Right cardiac atrium (tissue), 5 donors: ENCODE measurements around the gene TRMT6. TPM values are rescaled to one million over a fixed set of nuclear protein-coding genes. Genes with fewer than 3 reads are reported as not detected.

Source experiments
- ATAC-seq, 2 donors: fragments of 200-7000 bp; cut with Tn5 transposase; one replicate each; pipeline versions ENCODE4 v1.8.0 to v1.9.1; 2020; ENCODE audit warnings: moderate library complexity in 2 of 2, mild to moderate bottlenecking in 1 of 2
- DNase-seq, 3 donors: peaks; one replicate each; pipeline ENCODE4 v3.0.0-alpha.2; 2020
- H3K27ac ChIP-seq: one replicate; pipeline ENCODE4 v1.5.1; 2013; ENCODE audit warnings: mild to moderate bottlenecking, low read length, control low read depth, moderate library complexity
- H3K27me3 ChIP-seq: one replicate; pipeline ENCODE4 v1.6.1; 2013; ENCODE audit not compliant: control insufficient read depth, insufficient read depth
- H3K4me1 ChIP-seq: one replicate; pipeline ENCODE4 v1.6.1; 2013; ENCODE audit warnings: low read length; ENCODE audit not compliant: control insufficient read depth, insufficient read depth
- H3K4me3 ChIP-seq: one replicate; pipeline ENCODE4 v1.5.1; 2013; ENCODE audit warnings: low read length, control low read depth
- H3K9me3 ChIP-seq: one replicate; pipeline ENCODE4 v1.6.1; 2013; ENCODE audit warnings: low read length; ENCODE audit not compliant: control insufficient read depth
- WGBS: extraction: QIAGEN DNeasy Blood & Tissue Kit; methylation state at CpG from one replicate; pipeline ENCODE4 v1.1.7; 2013; 5-methylcytosine and 5-hydroxymethylcytosine counted together
- intact Hi-C, 4 donors: fragments of 100-400 bp; cut with DNase I; formaldehyde crosslinking; loops; one replicate each; pipeline versions ENCODE4 v1.11.0 to v1.14.0; 2022 to 2023
- polyA plus RNA-seq: library from polyadenylated mRNA; stranded (reverse); fragments of 200-250 nt; gene quantifications from one replicate; pipeline ENCODE4 v1.2.3, GENCODE V29; 2013
- total RNA-seq, 4 donors: library from RNA; stranded (reverse); fragmentation: NEBNext Ultra II Directional; extraction: Animal tissue kit (Norgen Biotek cat#: 25700); gene quantifications; one replicate each; pipeline ENCODE4 v1.2.1, GENCODE V29; 2021
- donor health status: healthy with polysubstance abuse.
- donor health status: DM: no; HTN: yes; CAD: no.
- donor health status: DM: no; HTN: no; CAD: no.
- donor health status: DM: no; HTN: yes; CAD: no; lungs with severe emphysema.
- donor health status: DM: yes; HTN: yes; CAD: no.

The TRMT6 gene
- total and polyA plus RNA-seq, 5 donors = 7.6 to 11.0 (median 9.4) TPM

DNA sequence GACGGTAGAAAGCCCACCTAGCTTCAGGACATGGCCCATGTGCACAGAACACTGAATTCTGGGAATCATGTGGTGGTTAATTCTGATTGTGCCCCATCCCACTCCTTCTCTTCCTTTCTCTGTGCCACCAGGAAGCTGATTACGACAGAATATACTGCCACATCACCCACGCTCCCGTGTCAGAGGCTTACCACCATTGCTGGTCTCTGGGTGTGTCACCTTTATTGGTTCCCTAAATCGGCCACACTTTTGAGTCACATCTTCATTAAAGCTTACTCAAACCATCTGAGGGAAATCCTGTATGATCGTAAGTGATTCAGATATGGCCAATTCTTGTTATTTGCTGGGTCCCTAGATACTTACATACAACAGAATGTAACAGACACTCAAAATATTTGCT lies 3.1 kb downstream of the TRMT6 start:
- no peak for DNase-seq
- Histone ChIP-seq H3K4me1 (no peaks in the 10 kb centered on the region), H3K27ac (no peak overlapping the region), H3K9me3 (no peaks in the 10 kb centered on the region), H3K4me3 (no peak overlapping the region), H3K27me3 (no peaks in the 10 kb centered on the region)
- ATAC-seq = no peak
- WGBS = 83% methylated on average over 6 of the region's 6 CpGs
- intact Hi-C loops = loop anchor here in 2 of 4 donors (10.0 kb wide), 2 partner anchors 412 to 422 kb away; no protein-coding TSS in a partner anchor

DNA sequence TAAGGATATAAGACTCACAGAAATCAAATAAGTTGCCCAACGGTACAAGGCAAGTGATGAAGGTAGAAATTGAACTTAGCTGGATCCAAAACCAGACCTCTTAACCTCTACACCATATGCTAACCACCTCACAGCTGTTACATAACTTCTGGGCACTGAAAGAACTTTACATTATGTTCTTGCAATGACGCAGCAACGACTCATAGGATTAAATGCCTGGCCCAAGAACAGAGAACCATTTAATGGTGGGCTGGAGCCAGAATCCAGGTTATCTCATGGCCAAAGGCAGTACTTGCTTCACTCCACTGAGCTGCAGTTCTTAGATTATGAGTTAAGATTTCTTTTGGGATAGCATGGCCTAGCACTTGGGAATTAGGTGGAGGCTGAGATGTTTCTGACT lies 4.4 kb downstream of the TRMT6 start:
- Histone ChIP-seq H3K4me1 (no peaks in the 10 kb centered on the region), H3K9me3 (no peaks in the 10 kb centered on the region), H3K4me3 (no peak overlapping the region), H3K27me3 (no peaks in the 10 kb centered on the region), H3K27ac (no peak overlapping the region)
- WGBS = 86% methylated on average over 3 of the region's 3 CpGs
- DNase-seq = no peak
- intact Hi-C loops = loop anchor here in 2 of 4 donors (10.0 kb wide), 2 partner anchors 411 to 421 kb away; no protein-coding TSS in a partner anchor
- ATAC-seq = no peak

DNA sequence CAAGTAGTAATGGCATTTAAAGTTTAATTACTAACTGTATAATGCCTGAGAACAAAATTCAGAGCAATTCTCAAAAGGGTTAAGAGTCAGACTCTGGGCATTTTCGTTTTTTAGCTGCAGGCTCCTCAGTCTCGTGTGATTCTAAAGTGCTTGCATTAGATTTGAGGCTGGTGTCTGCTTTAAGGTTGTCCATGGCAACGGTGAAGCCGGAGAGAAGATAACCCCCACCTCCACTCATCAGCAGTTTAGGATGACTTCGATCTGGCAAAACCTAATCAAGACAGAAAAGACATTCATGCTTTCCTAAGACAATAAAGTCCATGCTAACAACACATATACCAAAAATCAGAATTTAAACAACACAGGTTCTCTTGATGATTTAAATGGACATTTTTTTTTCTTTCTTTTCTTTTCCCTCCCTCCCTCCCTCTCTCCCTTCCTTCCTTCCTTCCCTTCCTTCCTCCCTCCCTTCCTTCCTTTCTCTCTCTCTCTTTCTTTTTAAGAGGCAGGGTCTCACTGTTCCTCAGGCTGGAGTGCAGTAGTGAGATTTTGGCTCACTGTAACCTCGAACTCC lies 11.8 kb downstream of the TRMT6 start:
- DNase-seq (no peak), ATAC-seq (no peak)
- no peaks in the 10 kb centered on the region for H3K9me3 ChIP-seq
- intact Hi-C loops = loop anchor here in 1 of 4 donors (10.0 kb wide), 1 partner anchor 374 kb away; no protein-coding TSS in a partner anchor
- H3K27ac ChIP-seq = no peak overlapping the region
- no peak overlapping the region for H3K4me3 ChIP-seq
- H3K27me3 ChIP-seq = no peaks in the 10 kb centered on the region
- H3K4me1 ChIP-seq = no peaks in the 10 kb centered on the region
- 56% methylated on average over 6 of the region's 6 CpGs for WGBS

DNA sequence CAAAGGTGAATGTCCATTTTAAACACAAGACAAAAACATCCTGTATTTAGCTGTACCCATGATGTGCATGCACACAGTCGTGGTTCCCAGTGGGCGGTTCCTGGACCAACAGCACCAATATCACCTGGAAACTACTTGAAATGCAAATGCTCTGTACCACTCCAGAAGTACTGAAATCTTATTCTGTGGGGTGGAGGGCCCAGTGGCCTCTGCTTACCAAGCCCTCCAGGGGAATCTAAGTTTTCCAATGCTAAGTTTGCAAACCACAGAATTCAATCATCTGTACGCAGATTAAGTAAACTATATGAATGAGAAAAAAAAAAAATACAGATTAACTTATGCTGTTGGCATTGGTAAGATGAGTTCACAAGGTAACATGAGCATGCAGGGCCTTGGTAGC lies 14.1 kb downstream of the TRMT6 start:
- Histone ChIP-seq H3K4me3 (no peak overlapping the region), H3K27ac (no peak overlapping the region), H3K27me3 (no peaks in the 10 kb centered on the region), H3K4me1 (no peaks in the 10 kb centered on the region), H3K9me3 (no peaks in the 10 kb centered on the region)
- ATAC-seq (no peak), DNase-seq (no peak)
- intact Hi-C loops = loop anchor here in 1 of 4 donors (10.0 kb wide), 1 partner anchor 371 kb away; no protein-coding TSS in a partner anchor
- 81% methylated on average over 3 of the region's 3 CpGs for WGBS

DNA sequence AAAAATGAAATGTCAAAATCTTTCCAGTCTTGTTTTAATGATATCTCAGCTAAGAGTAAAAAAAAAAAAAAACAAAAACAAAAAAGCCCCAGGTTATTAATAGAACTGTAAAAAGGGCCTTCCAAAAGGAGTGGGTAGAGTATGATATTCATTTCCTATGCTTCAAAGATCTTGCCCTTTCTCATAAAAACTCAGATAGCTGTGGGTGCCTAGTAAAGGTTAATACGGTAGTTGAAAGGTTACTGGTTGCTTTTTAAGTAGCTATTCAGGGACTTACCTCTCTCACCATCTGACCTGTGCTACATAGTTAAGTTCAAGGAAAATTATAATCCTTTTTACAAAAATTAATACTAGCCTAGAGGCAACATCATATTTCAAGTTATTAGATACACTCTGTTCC lies 14.9 kb downstream of the TRMT6 start:
- Histone ChIP-seq H3K9me3 (no peaks in the 10 kb centered on the region), H3K27me3 (no peaks in the 10 kb centered on the region), H3K27ac (no peak overlapping the region), H3K4me3 (no peak overlapping the region), H3K4me1 (no peaks in the 10 kb centered on the region)
- no peak for DNase-seq
- 70% methylated on average over 1 of the region's 1 CpG for WGBS
- no peak for ATAC-seq
- intact Hi-C loops = loop anchor here in 1 of 4 donors (10.0 kb wide), 1 partner anchor 371 kb away; no protein-coding TSS in a partner anchor

DNA sequence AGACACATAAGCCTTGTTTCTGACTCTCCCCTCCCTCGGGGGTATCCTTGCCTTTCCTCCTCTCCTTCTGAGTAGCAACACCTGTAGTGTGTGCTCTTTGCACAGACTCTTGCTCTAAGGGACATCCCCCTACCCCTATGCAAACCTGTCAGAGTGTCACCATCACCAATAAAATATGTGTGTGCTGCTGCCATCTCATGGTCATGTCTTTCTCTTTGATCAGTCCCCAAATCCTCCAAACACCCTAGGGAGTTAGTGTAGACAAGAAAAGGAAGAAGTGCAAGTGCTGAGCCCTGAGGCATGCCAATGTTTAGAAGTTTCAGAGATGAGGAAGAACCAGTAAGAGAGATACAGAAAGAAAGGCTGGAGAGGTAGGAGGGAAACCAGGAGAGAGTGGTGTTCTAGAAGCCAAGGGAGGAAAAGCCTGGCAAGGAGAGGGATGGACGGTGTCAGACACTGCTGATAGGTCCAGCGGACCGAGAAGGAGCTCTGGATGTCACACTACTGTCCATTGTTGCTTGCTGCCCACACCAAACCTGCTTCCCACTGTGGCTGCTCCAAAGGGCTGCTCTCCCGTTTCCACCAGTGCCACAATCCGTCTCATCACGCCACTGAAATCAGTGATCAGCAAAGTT lies 16.4 kb downstream of the TRMT6 start:
- H3K4me1 ChIP-seq = no peaks in the 10 kb centered on the region
- ATAC-seq (peak; percentile 57 to 67), DNase-seq (no peak)
- H3K9me3 ChIP-seq = no peaks in the 10 kb centered on the region
- H3K4me3 ChIP-seq = no peak overlapping the region
- no peak overlapping the region for H3K27ac ChIP-seq
- H3K27me3 ChIP-seq = no peaks in the 10 kb centered on the region
- intact Hi-C loops = loop anchor here in 1 of 4 donors (10.0 kb wide), 1 partner anchor 369 kb away; no protein-coding TSS in a partner anchor
- WGBS = 61% methylated on average over 7 of the region's 7 CpGs

DNA sequence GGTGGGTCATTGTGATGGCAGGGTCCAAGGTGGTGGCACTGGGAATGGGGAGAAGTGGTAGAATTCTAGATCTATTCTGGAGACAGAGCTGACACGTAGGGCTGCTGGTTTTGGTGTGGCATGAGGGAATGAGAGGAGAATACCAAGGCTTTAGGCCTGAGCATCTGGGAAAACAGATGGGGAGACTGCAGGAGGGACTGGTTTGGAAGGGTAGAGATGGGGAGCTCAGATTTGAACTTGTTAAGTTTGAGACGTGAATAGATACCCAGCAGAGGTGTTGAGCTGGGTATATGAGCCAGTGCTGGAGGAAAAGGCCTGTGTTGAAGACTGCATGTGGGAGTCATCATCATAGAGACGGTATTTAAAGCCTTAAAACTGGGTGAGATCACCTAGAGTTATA lies 17.5 kb downstream of the TRMT6 start:
- Histone ChIP-seq H3K27me3 (no peaks in the 10 kb centered on the region), H3K9me3 (no peaks in the 10 kb centered on the region), H3K4me3 (no peak overlapping the region), H3K27ac (no peak overlapping the region), H3K4me1 (no peaks in the 10 kb centered on the region)
- ATAC-seq (no peak), DNase-seq (no peak)
- intact Hi-C loops = loop anchor here in 1 of 4 donors (10.0 kb wide), 1 partner anchor 368 kb away; no protein-coding TSS in a partner anchor
- 70% methylated on average over 3 of the region's 3 CpGs for WGBS

DNA sequence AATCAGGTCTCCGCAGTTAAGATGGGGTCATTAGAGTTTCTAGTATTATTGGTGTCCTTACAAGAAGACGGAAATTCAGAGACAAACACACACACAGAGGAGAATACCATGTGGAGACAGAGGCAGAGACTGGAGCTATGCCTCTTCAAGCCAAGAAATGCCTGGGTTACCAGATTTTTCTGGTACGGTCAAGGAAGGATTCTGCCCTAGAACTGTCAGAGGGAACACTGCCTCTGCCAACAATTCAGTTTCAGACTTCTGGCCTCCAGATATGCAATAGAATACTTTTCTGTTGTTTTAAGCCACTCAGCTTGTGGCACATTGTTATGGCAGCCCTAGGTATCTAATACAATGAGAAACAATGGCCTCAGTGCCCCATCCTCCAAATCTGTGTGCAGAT lies 18.9 kb downstream of the TRMT6 start:
- intact Hi-C loops = loop anchor here in 1 of 4 donors (10.0 kb wide), 1 partner anchor 367 kb away; no protein-coding TSS in a partner anchor
- Histone ChIP-seq H3K4me3 (no peak overlapping the region), H3K27me3 (no peaks in the 10 kb centered on the region), H3K9me3 (no peaks in the 10 kb centered on the region), H3K4me1 (no peaks in the 10 kb centered on the region), H3K27ac (no peak overlapping the region)
- WGBS = 85% methylated on average over 3 of the region's 3 CpGs
- ATAC-seq (no peak), DNase-seq (no peak)

DNA sequence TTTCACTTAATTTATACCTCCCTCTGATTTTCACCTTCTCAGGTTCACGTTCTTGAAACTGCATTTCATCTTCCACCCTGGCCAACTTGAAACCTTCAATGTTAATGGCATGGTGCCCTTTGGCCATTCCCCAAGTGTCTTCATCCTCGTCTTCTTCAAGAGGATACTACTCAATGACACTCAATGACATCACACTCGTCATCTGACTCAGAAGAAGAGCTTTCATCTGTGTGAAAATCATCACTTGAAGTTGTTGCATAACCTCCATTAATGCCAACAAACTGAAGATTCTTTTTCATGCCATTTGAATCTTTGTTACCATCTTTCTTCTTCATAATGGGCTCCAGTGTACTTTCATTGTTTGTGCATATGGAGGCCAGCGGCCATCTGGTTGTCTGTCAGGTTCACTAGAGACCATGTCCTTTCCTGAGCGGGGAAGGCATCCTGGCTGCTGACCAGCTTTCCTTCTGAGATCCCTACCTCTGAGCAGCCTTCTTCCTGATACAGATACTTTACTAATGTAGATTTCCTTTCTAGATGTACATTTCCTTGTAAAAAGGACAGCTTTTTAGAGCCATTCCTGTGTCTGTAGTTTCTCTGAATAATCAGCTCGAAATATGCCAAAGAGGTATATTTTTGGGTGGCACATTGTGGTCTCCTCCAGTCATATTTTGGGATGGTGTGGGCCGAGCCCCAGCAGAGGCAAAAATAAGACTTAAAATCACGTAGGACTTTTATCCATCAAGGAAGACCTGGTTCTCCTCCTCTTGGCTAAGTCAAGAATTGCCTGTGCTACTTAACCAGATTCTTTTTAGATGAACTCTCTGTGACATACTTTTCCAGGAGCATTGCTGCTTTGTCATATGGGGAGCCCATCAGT lies 21.3 kb downstream of the TRMT6 start:
- no peak for DNase-seq
- no peak overlapping the region for H3K27ac ChIP-seq
- ATAC-seq = no peak
- 68% methylated on average over 8 of the region's 8 CpGs for WGBS
- no peaks in the 10 kb centered on the region for H3K27me3 ChIP-seq
- no peaks in the 10 kb centered on the region for H3K9me3 ChIP-seq
- intact Hi-C loops = no loop called here
- H3K4me1 ChIP-seq = no peaks in the 10 kb centered on the region
- H3K4me3 ChIP-seq = no peak overlapping the region

DNA sequence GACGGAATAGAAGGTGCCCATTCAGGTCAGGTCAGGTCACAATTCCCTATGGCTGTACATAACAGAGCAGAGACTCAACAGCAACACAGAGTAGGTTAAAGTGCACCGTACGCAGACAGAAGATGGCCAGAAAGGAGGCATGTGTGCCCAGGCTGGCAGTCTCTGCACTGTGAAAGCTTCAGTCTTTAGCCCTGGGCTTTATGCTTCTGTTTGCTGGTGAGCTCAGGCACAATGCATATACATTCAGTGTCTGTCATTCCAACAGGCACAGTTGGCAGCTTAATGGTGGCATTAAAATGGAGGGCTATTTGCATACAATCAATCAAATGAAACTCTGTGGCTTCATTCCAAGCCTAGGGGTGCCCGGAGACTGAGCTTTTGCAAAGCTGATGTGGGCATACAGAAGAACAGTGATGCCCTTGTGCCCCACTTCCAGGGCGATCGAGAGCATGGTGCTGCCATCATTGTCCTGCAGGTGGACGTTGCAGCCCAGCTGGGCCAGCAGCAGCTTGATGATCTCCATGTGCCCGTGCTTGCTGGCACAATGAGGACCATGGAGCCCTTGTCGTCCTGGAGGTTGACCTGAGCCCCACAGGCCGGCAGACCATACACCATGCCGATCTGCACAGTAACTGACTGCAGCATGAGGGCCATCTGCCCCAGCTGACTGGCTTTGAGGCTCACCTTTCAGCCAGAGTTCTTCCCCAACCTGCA lies 22.4 kb downstream of the TRMT6 start:
- Histone ChIP-seq H3K27ac (no peak overlapping the region), H3K4me1 (no peaks in the 10 kb centered on the region), H3K9me3 (no peaks in the 10 kb centered on the region), H3K4me3 (no peak overlapping the region), H3K27me3 (no peaks in the 10 kb centered on the region)
- 79% methylated on average over 11 of the region's 11 CpGs for WGBS
- intact Hi-C loops = no loop called here
- DNase-seq (no peak), ATAC-seq (no peak)
